Osteocyte (in vitro differentiated cells): ENCODE measurements around the gene PCSK7. TPM values are rescaled to one million over a fixed set of nuclear protein-coding genes. Genes with fewer than 3 reads are reported as not detected.

Experiments
- DNase-seq: peaks from one replicate; pipeline ENCODE4 v3.0.0; 2021; ENCODE audit warnings: mixed read lengths; ENCODE audit not compliant: unreplicated experiment; ENCODE audit errors: extremely low spot score
- H3K27ac Mint-ChIP-seq: one replicate; pipeline ENCODE4 v1.8.0; 2021; ENCODE audit warnings: mild to moderate bottlenecking, mixed read lengths; ENCODE audit not compliant: unreplicated experiment
- H3K27me3 Mint-ChIP-seq: one replicate; pipeline ENCODE4 v1.8.0; 2021; ENCODE audit warnings: mixed read lengths; ENCODE audit not compliant: unreplicated experiment
- H3K36me3 Mint-ChIP-seq: one replicate; pipeline ENCODE4 v1.8.0; 2021; ENCODE audit warnings: mixed read lengths; ENCODE audit not compliant: unreplicated experiment
- H3K4me1 Mint-ChIP-seq: one replicate; pipeline ENCODE4 v1.8.0; 2021; ENCODE audit warnings: mixed read lengths; ENCODE audit not compliant: unreplicated experiment
- H3K4me3 Mint-ChIP-seq: one replicate; pipeline ENCODE4 v1.8.0; 2021; ENCODE audit warnings: mild to moderate bottlenecking, moderate library complexity, mixed read lengths; ENCODE audit not compliant: unreplicated experiment
- H3K9me3 Mint-ChIP-seq: one replicate; pipeline ENCODE4 v1.8.0; 2021; ENCODE audit warnings: mixed read lengths; ENCODE audit not compliant: unreplicated experiment
- total RNA-seq: library from RNA; stranded (reverse); gene quantifications from 2 replicates; pipeline ENCODE4 v1.2.1, GENCODE V29; 2021
- TF ChIP-seq, protein P1 (sequence below): fragments of 200-600 bp; sonication (generic); IDR thresholded peaks from 2 replicates; pipeline ENCODE4 v1.5.0; 2021; ENCODE audit warnings: antibody characterized with exemption, mild to moderate bottlenecking, moderate library complexity

The PCSK7 gene
- total RNA-seq, 1 donor from 2014 or later: 65.0 TPM

DNA sequence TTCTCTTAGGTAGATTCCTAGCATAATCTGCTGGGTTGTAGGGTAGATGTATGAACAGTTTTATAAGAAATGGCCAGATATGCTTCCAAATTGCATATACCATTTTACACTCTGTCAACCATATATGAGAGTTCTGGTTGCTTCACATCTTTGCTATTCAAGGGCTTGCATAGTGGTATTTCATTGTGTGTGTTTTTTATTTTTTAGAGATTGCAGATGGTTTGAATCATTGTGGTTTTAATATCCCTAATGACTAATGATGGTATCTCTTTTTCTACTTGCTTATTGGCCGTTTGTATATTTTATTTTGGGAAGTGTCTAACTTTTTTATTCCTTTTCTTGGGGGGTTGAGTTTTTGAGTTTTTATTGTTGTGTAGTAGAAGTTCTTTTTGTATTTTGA lies 27.5 kb upstream of the PCSK7 start:
- H3K4me1 Mint-ChIP-seq: peaks cover 6% of the 10 kb centered on the region
- TF ChIP-seq, protein P1, sequence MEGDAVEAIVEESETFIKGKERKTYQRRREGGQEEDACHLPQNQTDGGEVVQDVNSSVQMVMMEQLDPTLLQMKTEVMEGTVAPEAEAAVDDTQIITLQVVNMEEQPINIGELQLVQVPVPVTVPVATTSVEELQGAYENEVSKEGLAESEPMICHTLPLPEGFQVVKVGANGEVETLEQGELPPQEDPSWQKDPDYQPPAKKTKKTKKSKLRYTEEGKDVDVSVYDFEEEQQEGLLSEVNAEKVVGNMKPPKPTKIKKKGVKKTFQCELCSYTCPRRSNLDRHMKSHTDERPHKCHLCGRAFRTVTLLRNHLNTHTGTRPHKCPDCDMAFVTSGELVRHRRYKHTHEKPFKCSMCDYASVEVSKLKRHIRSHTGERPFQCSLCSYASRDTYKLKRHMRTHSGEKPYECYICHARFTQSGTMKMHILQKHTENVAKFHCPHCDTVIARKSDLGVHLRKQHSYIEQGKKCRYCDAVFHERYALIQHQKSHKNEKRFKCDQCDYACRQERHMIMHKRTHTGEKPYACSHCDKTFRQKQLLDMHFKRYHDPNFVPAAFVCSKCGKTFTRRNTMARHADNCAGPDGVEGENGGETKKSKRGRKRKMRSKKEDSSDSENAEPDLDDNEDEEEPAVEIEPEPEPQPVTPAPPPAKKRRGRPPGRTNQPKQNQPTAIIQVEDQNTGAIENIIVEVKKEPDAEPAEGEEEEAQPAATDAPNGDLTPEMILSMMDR: no peak
- H3K27ac Mint-ChIP-seq: no peak overlapping the region
- H3K27me3 Mint-ChIP-seq: no peaks in the 10 kb centered on the region
- no peak for DNase-seq
- H3K4me3 Mint-ChIP-seq: no peak overlapping the region
- peaks cover 38% of the 10 kb centered on the region for H3K36me3 Mint-ChIP-seq
- H3K9me3 Mint-ChIP-seq: no peaks in the 10 kb centered on the region

DNA sequence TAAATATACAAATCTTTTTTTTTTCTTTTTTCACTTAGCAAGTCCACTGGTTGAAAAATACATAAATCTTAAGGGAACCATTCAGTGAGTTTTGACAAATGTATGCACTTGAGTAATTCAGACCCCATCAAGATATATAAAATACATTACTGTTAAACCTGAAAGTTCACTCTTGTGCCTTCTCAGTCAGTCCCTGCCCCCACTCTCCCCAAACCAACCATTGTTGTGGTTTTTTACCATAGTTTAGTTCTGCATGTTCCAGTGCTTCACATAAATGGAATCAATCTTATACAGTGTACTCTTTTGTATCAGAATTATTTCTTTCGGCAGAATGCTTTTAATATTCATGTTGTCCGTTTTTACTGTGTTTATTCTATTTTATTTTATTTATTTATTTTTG lies 26.7 kb upstream of the PCSK7 start:
- TF ChIP-seq, protein P1: no peak
- peaks cover 43% of the 10 kb centered on the region for H3K36me3 Mint-ChIP-seq
- H3K27me3 Mint-ChIP-seq: no peaks in the 10 kb centered on the region
- no peak overlapping the region for H3K27ac Mint-ChIP-seq
- DNase-seq: no peak
- H3K9me3 Mint-ChIP-seq: no peaks in the 10 kb centered on the region
- H3K4me1 Mint-ChIP-seq: peaks cover 6% of the 10 kb centered on the region
- H3K4me3 Mint-ChIP-seq: no peak overlapping the region

DNA sequence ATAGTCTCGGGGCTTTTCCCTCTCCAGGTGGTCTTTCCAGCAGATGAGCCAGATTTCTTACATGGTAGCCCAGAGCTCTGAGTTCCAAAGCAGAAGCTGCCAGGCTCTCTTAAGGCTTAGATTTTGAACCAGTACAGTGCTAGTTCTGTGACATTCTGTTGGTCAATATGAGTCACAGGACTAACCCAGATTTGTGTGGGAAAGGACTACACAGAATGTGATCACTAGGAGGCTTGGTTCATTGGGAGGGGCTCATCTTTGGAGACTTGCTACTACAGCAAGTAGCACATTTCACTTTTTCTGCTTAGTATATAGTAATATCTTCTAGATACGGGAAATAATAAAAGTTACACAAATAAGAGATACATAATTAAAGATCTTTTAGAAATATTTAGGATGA lies 24.7 kb upstream of the PCSK7 start:
- H3K36me3 Mint-ChIP-seq: peaks cover 41% of the 10 kb centered on the region
- H3K4me3 Mint-ChIP-seq: no peak overlapping the region
- no peaks in the 10 kb centered on the region for H3K9me3 Mint-ChIP-seq
- TF ChIP-seq, protein P1: no peak
- H3K27me3 Mint-ChIP-seq: no peaks in the 10 kb centered on the region
- H3K4me1 Mint-ChIP-seq: peaks cover 6% of the 10 kb centered on the region
- H3K27ac Mint-ChIP-seq: no peak overlapping the region
- no peak for DNase-seq

DNA sequence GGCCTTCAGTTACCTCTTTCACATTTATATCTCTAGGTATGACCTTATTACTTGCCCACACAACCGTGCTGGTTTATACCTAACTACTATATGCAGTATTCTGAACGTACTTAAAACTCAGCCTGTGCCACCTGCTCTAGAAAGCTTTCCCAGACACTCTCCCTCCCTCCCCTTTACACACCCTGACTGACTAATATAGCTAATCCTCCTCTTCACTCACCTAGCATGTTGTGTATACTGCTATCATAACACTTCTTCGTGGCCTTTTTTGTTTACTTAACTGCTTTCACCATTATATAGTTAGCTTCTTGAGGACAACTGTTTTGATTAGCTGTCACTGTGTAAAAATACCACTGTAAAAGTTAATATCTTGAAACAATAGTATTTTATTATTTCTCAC lies 24.1 kb upstream of the PCSK7 start:
- Mint-ChIP-seq H3K9me3 (no peaks in the 10 kb centered on the region), H3K4me1 (peaks cover 6% of the 10 kb centered on the region)

DNA sequence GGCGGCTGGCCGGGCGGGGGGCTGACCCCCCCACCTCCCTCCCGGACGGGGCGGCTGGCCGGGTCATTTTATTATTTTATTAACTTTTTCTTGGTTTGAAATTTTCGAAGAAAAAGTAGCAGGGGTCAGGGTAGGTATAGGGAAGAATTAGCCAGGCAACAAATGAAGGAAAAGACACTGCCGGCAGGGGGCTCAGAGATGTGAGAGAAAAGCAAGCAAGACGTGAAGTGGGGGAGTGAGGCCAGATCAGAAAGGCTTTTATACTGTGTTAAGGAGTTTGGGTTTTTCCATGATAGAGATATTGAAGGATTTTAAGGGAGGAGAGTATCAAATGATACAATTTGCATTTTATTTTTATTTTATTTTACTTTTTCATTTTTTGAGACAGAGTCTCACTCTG lies 19.6 kb upstream of the PCSK7 start:
- Mint-ChIP-seq H3K4me1 (no peaks in the 10 kb centered on the region), H3K4me3 (no peak overlapping the region), H3K36me3 (peaks cover 37% of the 10 kb centered on the region), H3K9me3 (no peaks in the 10 kb centered on the region), H3K27ac (no peak overlapping the region), H3K27me3 (no peaks in the 10 kb centered on the region)
- DNase-seq: no peak
- TF ChIP-seq, protein P1: no peak

More for the DNA sequence above, 24.1 kb upstream of the PCSK7 start:
- TF ChIP-seq, protein P1: no peak
- DNase-seq: no peak
- H3K27me3 Mint-ChIP-seq: no peaks in the 10 kb centered on the region
- no peak overlapping the region for H3K27ac Mint-ChIP-seq
- H3K36me3 Mint-ChIP-seq: peaks cover 40% of the 10 kb centered on the region
- H3K4me3 Mint-ChIP-seq: no peak overlapping the region
